Activated CD8-positive, alpha-beta memory T cell treated with anti-CD3 and anti-CD28 coated beads, Interleukin-2, amount 50 U/mL, for 48 hours (primary cell): ENCODE results near the gene ATF7.
"Not testable (repeated sequence)": the region's sequence is repeated elsewhere in the genome, so short reads cannot be mapped to it uniquely, and the experiment has no call there.

Experiments used
- DNase-seq: peaks from one replicate; pipeline ENCODE4 v3.0.0-alpha.2; 2020

The ATF7 gene

GRCh38 chr12:53593707-53594106, 32.5 kb downstream of the ATF7 start:
- no peak for DNase-seq

- DNase-seq = no peak
Measured at GRCh38 chr12:53593031-53593430, 33.2 kb downstream of the ATF7 start.

- DNase-seq = no peak
Measured at GRCh38 chr12:53592426-53592825, 33.8 kb downstream of the ATF7 start.

- no peak for DNase-seq
Measured at GRCh38 chr12:53591301-53592206, 34.6 kb downstream of the ATF7 start.

GRCh38 chr12:53590652-53591051, 35.5 kb downstream of the ATF7 start:
- no peak for DNase-seq

- DNase-seq = no peak
Measured at GRCh38 chr12:53589915-53590314, 36.3 kb downstream of the ATF7 start.

- no peak for DNase-seq
Measured at GRCh38 chr12:53589423-53589822, 36.8 kb downstream of the ATF7 start.

GRCh38 chr12:53588123-53588522, 38.1 kb downstream of the ATF7 start:
- no peak for DNase-seq

- DNase-seq = no peak
Measured at GRCh38 chr12:53586745-53587144, 39.4 kb downstream of the ATF7 start.

- no peak for DNase-seq
Measured at GRCh38 chr12:53585448-53586125, 40.6 kb downstream of the ATF7 start.

GRCh38 chr12:53579545-53579955, 46.6 kb downstream of the ATF7 start:
- no peak for DNase-seq

- DNase-seq = no peak
Measured at GRCh38 chr12:53578783-53579182, 47.4 kb downstream of the ATF7 start.

- no peak for DNase-seq
Measured at GRCh38 chr12:53577941-53578352, 48.2 kb downstream of the ATF7 start.

GRCh38 chr12:53575502-53576249, 50.5 kb downstream of the ATF7 start:
- DNase-seq = no peak

GRCh38 chr12:53572134-53572758, 53.9 kb downstream of the ATF7 start:
- no peak for DNase-seq

- DNase-seq = no peak
Measured at GRCh38 chr12:53571295-53571694, 54.9 kb downstream of the ATF7 start.

GRCh38 chr12:53568809-53569557, 57.2 kb downstream of the ATF7 start:
- DNase-seq = no peak

GRCh38 chr12:53567961-53568808, 58.0 kb downstream of the ATF7 start:
- no peak for DNase-seq

- not testable (repeated sequence) for DNase-seq
Measured at GRCh38 chr12:53565376-53565775, 60.8 kb downstream of the ATF7 start.

GRCh38 chr12:53564941-53565340, 61.2 kb downstream of the ATF7 start:
- DNase-seq = no peak

GRCh38 chr12:53564278-53564677, 61.9 kb downstream of the ATF7 start:
- DNase-seq = no peak
